Measurements from ENCODE around the gene HDHD2. TPM values are rescaled to one million over a fixed set of nuclear protein-coding genes. Genes with fewer than 3 reads are reported as not detected.

Gene HDHD2
- 14.3 and 14.9 TPM in 2 replicates for total RNA-seq

GRCh38 chr18:47150029-47150823, at the start of gene HDHD2:
Gene HDHD2 (minus strand): TSS chr18:47150500. CDS start chr18:47136439, 14,061 bp downstream.

GRCh38 chr18:47175898-47176575, 25.7 kb upstream of the HDHD2 start, which contains the start of gene IER3IP1:
Gene IER3IP1 (minus strand): TSS chr18:47176364. CDS start chr18:47176277, 87 bp downstream.

Other genes starting within 250 kb of the HDHD2 start
- gene PIAS2, start 233.0 kb downstream of the HDHD2 start, total RNA-seq, result 6.7 and 8.1 TPM in 2 replicates
- gene KATNAL2, start 232.9 kb downstream of the HDHD2 start, total RNA-seq, result 1.5 and 1.7 TPM in 2 replicates
- not detected in 2 replicates for gene ELOA2, start 114.9 kb downstream of the HDHD2 start, total RNA-seq
- gene IER3IP1, start 25.9 kb upstream of the HDHD2 start, total RNA-seq, result 12.8 and 17.3 TPM in 2 replicates
- gene SKOR2, start 101.2 kb upstream of the HDHD2 start, total RNA-seq, result not detected in 2 replicates

Measured in bronchus fibroblast of lung (primary cell).